Mesothelial cell of epicardium (in vitro differentiated cells): ENCODE data around the gene LOXL1. TPM values are rescaled to one million over a fixed set of nuclear protein-coding genes. Genes with fewer than 3 reads are reported as not detected.

Experiments used
- DNase-seq, 2 experiments: peaks; one replicate each; pipeline ENCODE4 v3.0.0; 2021; ENCODE audit warnings: low spot score in 2 of 2; ENCODE audit not compliant: unreplicated experiment in 2 of 2
- H3K27ac Mint-ChIP-seq: 2 replicates; pipeline ENCODE4 v1.8.0; 2021; ENCODE audit warnings: mixed read lengths
- H3K27me3 Mint-ChIP-seq: 2 replicates; pipeline ENCODE4 v1.8.0; 2021; ENCODE audit warnings: low read depth, mixed read lengths
- H3K36me3 Mint-ChIP-seq: 2 replicates; pipeline ENCODE4 v1.8.0; 2021; ENCODE audit warnings: mixed read lengths
- H3K4me1 Mint-ChIP-seq: 2 replicates; pipeline ENCODE4 v1.8.0; 2021; ENCODE audit warnings: mixed read lengths
- H3K4me3 Mint-ChIP-seq: 2 replicates; pipeline ENCODE4 v1.8.0; 2021; ENCODE audit warnings: mild to moderate bottlenecking, moderate library complexity, mixed read lengths
- H3K9me3 Mint-ChIP-seq: 2 replicates; pipeline ENCODE4 v1.8.0; 2021; ENCODE audit warnings: mixed read lengths
- total RNA-seq: library from RNA; stranded (reverse); gene quantifications from 3 replicates; pipeline ENCODE4 v1.2.1, GENCODE V29; 2021
- TF ChIP-seq, protein P1 (sequence below): fragments of 200-600 bp; sonication (generic); IDR thresholded peaks from one replicate; pipeline ENCODE4 v1.5.0; 2021; ENCODE audit warnings: antibody characterized with exemption; ENCODE audit not compliant: unreplicated experiment

LOXL1 gene
- total RNA-seq, 1 donor from 2014 or later: 62.9 TPM

DNA sequence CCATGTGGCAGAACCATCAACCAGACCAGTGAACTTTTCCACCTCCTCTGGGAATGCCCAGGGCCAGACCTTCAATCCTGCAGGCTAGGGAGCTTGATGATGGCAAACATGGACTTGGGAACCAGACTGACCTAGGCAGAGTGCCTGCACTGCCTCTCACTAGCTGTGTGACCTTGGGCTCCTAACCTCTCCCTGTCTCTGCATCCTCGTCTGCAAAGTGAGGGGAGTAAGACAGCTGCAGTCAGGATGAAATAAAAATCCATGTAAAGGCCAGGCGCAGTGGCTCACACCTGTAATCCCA is 17.5 kb upstream of the LOXL1 start:
- DNase-seq: no peak
- peaks cover 6% of the 10 kb centered on the region for H3K27me3 Mint-ChIP-seq
- no peaks in the 10 kb centered on the region for H3K9me3 Mint-ChIP-seq
- H3K27ac Mint-ChIP-seq: no peak overlapping the region
- H3K4me3 Mint-ChIP-seq: no peak overlapping the region
- no peaks in the 10 kb centered on the region for H3K4me1 Mint-ChIP-seq
- H3K36me3 Mint-ChIP-seq: no peaks in the 10 kb centered on the region
- TF ChIP-seq, protein P1, sequence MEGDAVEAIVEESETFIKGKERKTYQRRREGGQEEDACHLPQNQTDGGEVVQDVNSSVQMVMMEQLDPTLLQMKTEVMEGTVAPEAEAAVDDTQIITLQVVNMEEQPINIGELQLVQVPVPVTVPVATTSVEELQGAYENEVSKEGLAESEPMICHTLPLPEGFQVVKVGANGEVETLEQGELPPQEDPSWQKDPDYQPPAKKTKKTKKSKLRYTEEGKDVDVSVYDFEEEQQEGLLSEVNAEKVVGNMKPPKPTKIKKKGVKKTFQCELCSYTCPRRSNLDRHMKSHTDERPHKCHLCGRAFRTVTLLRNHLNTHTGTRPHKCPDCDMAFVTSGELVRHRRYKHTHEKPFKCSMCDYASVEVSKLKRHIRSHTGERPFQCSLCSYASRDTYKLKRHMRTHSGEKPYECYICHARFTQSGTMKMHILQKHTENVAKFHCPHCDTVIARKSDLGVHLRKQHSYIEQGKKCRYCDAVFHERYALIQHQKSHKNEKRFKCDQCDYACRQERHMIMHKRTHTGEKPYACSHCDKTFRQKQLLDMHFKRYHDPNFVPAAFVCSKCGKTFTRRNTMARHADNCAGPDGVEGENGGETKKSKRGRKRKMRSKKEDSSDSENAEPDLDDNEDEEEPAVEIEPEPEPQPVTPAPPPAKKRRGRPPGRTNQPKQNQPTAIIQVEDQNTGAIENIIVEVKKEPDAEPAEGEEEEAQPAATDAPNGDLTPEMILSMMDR: no peak

DNA sequence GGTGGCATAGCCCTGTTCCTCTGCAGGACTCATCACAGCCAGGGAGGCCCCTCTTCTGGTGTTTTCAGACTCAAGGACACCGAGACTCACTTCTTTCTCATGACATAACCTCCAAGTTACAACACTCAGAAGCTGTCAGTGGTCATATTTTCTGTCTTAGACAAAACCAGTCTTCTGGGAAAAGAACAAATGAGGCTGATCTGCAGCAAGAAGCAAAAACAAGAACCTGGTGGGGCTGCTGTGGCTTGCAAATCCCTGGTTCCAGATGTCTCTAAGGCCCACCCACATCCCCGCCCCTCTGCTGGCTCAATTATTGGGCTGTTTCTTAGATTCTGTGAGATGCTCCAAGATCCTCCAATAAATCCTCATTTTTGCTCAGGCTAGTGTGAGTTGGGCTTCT is 16.6 kb upstream of the LOXL1 start:
- no peaks in the 10 kb centered on the region for H3K9me3 Mint-ChIP-seq
- TF ChIP-seq, protein P1: no peak
- H3K27ac Mint-ChIP-seq: no peak overlapping the region
- no peak overlapping the region for H3K4me3 Mint-ChIP-seq
- peaks cover 6% of the 10 kb centered on the region for H3K27me3 Mint-ChIP-seq
- no peaks in the 10 kb centered on the region for H3K36me3 Mint-ChIP-seq
- DNase-seq: no peak
- H3K4me1 Mint-ChIP-seq: no peaks in the 10 kb centered on the region

DNA sequence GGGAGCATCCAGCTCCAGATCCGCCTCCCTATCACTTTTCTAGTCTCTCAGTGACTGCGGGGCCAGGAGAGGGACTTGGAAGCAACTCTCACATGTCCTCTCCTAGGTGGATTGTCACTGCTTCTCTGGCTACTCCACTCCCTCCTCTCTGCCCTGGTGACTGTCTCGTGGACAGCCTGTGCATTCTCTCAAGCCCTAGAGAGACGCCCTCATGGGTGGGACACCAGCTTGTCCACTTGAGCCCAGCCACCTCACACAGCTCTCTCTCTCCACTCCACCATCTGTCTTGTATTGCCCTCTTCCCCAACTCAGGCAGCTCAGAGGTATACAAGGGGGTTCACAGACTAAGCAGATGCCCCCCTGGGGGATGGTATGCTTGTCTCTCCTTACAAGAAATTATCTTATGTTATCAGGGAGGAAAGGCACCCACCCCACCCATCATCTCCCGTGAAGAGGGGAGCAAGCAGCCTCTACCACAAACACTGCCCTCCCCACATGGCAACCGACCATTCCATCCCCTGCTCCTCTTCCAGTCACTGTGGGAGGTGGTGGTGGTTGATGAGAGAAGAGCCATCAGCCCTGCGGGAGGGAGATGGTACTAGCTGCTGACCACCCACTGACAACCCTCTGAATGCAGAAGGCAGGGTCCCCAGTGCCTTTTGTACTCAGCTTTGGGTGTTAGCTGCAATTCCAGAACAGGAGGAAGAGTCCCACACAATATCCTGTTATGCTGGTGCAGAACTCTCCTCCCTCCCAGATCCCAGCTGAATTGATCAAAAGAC is 15.5 kb upstream of the LOXL1 start:
- Mint-ChIP-seq H3K4me3 (no peak overlapping the region), H3K27me3 (peaks cover 6% of the 10 kb centered on the region), H3K4me1 (peaks cover 6% of the 10 kb centered on the region), H3K9me3 (no peaks in the 10 kb centered on the region), H3K27ac (no peak overlapping the region), H3K36me3 (no peaks in the 10 kb centered on the region)
- TF ChIP-seq, protein P1: no peak
- DNase-seq: no peak

DNA sequence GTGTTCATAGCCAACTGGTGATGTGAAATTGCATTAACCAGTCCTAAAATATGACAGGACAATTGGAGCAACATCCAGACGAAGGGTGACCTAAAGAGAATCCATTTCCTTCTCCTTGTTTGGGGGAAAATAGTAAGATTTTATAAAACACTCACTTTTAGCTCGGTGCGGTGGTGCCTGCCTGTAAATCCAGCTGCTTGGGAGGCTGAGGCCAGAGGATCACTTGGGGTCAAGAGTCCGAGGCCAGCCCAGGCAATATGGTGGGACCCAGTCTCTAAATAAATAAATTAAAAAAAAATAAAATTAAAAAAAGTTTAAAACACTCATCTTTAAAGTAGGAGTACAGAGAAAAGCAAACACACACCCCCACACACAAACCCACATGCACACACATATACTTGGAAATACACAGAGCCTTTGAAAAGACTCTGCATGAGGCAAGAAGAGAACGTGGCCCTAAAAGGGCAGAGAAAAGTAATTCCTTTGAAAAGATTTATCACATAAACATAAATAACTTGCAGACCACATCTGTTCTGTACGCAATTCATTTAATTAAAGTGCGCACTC is 14.1 kb upstream of the LOXL1 start:
- DNase-seq: no peak
- TF ChIP-seq, protein P1: no peak
- H3K27ac Mint-ChIP-seq: no peak overlapping the region

DNA sequence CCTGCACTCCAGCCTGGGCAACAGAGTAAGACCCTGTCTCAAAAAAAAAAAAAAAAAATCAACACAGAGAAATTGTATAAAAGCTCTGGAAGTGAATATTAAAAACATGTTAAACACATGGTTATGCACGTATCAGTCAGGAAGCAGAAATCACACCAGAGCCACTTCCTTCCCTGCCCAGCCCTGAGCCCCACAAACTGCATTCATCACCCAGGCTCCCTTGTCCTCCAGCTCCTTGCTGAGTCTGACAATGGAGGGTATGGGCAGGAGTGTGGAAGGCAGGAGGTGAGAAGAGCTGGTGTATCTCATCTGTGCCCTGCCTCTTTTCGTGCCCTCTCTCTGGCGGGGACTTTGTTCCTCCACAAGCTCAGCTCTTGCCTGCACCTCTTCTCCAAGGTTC is 12.1 kb upstream of the LOXL1 start:
- Mint-ChIP-seq H3K36me3 (peaks cover 24% of the 10 kb centered on the region), H3K4me1 (peaks cover 6% of the 10 kb centered on the region), H3K9me3 (peaks cover 19% of the 10 kb centered on the region), H3K27ac (no peak overlapping the region), H3K27me3 (no peaks in the 10 kb centered on the region), H3K4me3 (no peak overlapping the region)
- TF ChIP-seq, protein P1: no peak
- no peak for DNase-seq

More for the DNA sequence above, 14.1 kb upstream of the LOXL1 start:
- no peak overlapping the region for H3K4me3 Mint-ChIP-seq
- H3K4me1 Mint-ChIP-seq: peaks cover 6% of the 10 kb centered on the region
- H3K9me3 Mint-ChIP-seq: peaks cover 4% of the 10 kb centered on the region
- H3K36me3 Mint-ChIP-seq: peaks cover 6% of the 10 kb centered on the region
- peaks cover 2% of the 10 kb centered on the region for H3K27me3 Mint-ChIP-seq
